ENCODE results near the gene KLHL29. TPM values are rescaled to one million over a fixed set of nuclear protein-coding genes. Genes with fewer than 3 reads are reported as not detected.
A peak's percentile ranks its signal among the peaks of the same experiment; 100 is the strongest.

The KLHL29 gene
- total RNA-seq, 2 donors from 2014 or later: 2.0 to 4.2 TPM

GRCh38 chr2:23614701-23615100 is 229.7 kb downstream of the KLHL29 start:
- H3K27ac ChIP-seq: no peak overlapping the region
- H3K27me3 ChIP-seq: no peaks in the 10 kb centered on the region
- H3K4me3 ChIP-seq: no peak overlapping the region
- H3K4me1 ChIP-seq: peaks cover 0 to 25% of the 10 kb centered on the region in 2 donors
- no peaks in the 10 kb centered on the region for H3K36me3 ChIP-seq
- peaks cover 0 to 15% of the 10 kb centered on the region in 2 donors for H3K9me3 ChIP-seq
- DNase-seq (ENCODE audit: low spot score): no peak
- TF ChIP-seq, protein P1, sequence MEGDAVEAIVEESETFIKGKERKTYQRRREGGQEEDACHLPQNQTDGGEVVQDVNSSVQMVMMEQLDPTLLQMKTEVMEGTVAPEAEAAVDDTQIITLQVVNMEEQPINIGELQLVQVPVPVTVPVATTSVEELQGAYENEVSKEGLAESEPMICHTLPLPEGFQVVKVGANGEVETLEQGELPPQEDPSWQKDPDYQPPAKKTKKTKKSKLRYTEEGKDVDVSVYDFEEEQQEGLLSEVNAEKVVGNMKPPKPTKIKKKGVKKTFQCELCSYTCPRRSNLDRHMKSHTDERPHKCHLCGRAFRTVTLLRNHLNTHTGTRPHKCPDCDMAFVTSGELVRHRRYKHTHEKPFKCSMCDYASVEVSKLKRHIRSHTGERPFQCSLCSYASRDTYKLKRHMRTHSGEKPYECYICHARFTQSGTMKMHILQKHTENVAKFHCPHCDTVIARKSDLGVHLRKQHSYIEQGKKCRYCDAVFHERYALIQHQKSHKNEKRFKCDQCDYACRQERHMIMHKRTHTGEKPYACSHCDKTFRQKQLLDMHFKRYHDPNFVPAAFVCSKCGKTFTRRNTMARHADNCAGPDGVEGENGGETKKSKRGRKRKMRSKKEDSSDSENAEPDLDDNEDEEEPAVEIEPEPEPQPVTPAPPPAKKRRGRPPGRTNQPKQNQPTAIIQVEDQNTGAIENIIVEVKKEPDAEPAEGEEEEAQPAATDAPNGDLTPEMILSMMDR (IDR thresholded peaks at IDR 0.05): no peak

- TF ChIP-seq, protein P1 (IDR thresholded peaks at IDR 0.05): no peak
- peaks cover 0 to 15% of the 10 kb centered on the region in 2 donors for H3K9me3 ChIP-seq
- H3K27me3 ChIP-seq: no peaks in the 10 kb centered on the region
- no peak for DNase-seq (ENCODE audit: low spot score)
- H3K4me3 ChIP-seq: no peak overlapping the region
- H3K36me3 ChIP-seq: no peaks in the 10 kb centered on the region
- H3K27ac ChIP-seq: no peak overlapping the region
- H3K4me1 ChIP-seq: peaks cover 0 to 29% of the 10 kb centered on the region in 2 donors
These were observed 230.4 kb downstream of the KLHL29 start for GRCh38 chr2:23615216-23616020.

GRCh38 chr2:23616630-23617029 is 231.7 kb downstream of the KLHL29 start:
- H3K36me3 ChIP-seq: no peaks in the 10 kb centered on the region
- H3K9me3 ChIP-seq: peaks cover 0 to 9% of the 10 kb centered on the region in 2 donors
- TF ChIP-seq, protein P1 (IDR thresholded peaks at IDR 0.05): no peak
- H3K27me3 ChIP-seq: no peaks in the 10 kb centered on the region
- DNase-seq (ENCODE audit: low spot score): no peak
- peaks cover 0 to 39% of the 10 kb centered on the region in 2 donors for H3K4me1 ChIP-seq
- H3K27ac ChIP-seq: peak overlapping the region; percentile 76 to 83
- H3K4me3 ChIP-seq: no peak overlapping the region

DNA sequence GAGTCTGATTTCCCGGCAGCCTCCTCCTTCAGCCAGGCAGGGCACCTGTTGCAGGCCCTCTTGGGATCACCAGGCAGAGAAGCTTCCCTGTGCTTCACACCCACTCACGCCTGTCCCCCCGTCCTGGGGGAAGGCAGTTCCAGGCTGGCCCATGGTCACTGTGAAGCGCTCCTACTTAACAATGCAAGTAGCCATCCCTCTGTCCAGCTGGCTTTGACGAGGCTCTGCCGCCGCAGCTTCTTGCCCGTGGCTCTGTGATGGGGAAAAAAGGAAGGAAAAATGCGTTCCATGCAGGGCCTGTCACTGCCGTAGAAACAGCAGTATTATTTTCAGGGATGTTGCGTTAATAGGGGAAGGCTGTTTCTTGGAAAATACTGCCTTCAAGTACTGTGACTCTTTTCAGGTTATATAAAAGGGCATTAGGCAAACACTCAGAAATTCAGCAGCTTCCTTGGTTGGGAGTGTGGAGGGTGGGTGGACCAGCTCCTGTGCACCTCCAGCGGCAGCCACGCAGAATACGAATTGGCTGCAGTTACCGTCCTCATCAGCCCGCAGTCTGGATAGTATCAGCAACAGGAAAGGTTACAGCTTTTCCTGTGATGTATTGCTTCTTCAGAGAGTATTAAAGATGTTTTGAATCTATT is 232.3 kb downstream of the KLHL29 start:
- TF ChIP-seq, protein P1 (IDR thresholded peaks at IDR 0.05): peak in 1 of 2 donors; percentile 52
- DNase-seq (ENCODE audit: low spot score): peak; percentile 85
- no peaks in the 10 kb centered on the region for H3K27me3 ChIP-seq
- H3K4me3 ChIP-seq: no peak overlapping the region
- peaks cover 0 to 39% of the 10 kb centered on the region in 2 donors for H3K4me1 ChIP-seq
- no peaks in the 10 kb centered on the region for H3K36me3 ChIP-seq
- peak overlapping the region; percentile 76 to 83 for H3K27ac ChIP-seq
- H3K9me3 ChIP-seq: peaks cover 0 to 2% of the 10 kb centered on the region in 2 donors

- no peaks in the 10 kb centered on the region for H3K27me3 ChIP-seq
- no peak for DNase-seq (ENCODE audit: low spot score)
- TF ChIP-seq, protein P1 (IDR thresholded peaks at IDR 0.05): peak in 1 of 2 donors; percentile 12
- no peak overlapping the region for H3K4me3 ChIP-seq
- H3K36me3 ChIP-seq: no peaks in the 10 kb centered on the region
- peaks cover 0 to 39% of the 10 kb centered on the region in 2 donors for H3K4me1 ChIP-seq
- H3K27ac ChIP-seq: peak overlapping the region; percentile 76 to 83
- H3K9me3 ChIP-seq: no peaks in the 10 kb centered on the region
These were observed 232.8 kb downstream of the KLHL29 start for GRCh38 chr2:23617811-23618215.
